Stimulated activated CD8-positive, alpha-beta memory T cell treated with anti-CD3 and anti-CD28 coated beads, Interleukin-7, amount 100 ng/mL, for 24 hours (primary cell): Measurements from ENCODE around the gene ZNF488.

Experiments used
- DNase-seq: peaks from one replicate; pipeline ENCODE4 v3.0.0-alpha.2; 2020; ENCODE audit warnings: low read depth

Gene ZNF488

GRCh38 chr10:47329855-47330254 is 54.2 kb downstream of the ZNF488 start:
- no peak for DNase-seq

- no peak for DNase-seq
Measured at GRCh38 chr10:47326927-47327330, 57.2 kb downstream of the ZNF488 start.

DNA sequence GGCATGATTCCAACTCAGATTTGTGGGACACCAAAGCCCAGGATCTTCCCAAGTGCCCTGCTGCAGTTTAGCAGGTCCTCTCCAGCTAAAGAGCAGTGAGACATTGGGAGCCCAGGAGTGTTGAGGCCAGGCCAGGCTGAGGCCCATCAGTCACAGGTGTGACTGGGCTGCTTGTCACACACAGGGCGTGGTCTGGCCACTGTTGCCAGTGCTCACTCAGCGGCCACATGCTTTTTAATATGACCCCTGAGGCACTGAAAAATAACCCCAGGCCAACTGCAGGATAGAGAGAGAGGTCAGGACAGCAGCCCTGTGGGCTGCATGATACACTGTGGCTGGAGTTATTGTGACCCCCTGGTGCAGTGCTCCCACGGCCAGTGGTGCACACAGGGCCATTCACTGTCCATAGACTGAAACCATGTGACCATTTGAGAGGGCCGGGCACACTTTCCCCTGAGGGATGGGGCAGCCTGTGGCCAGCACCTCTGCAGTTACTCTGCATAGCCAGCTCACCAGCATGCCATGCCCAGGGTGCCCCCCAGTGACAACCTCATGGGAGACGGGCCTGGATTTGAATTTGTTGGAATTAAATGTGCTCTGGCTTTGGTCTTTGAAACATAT is 57.7 kb downstream of the ZNF488 start:
- no peak for DNase-seq

- DNase-seq = no peak
Measured at GRCh38 chr10:47325303-47326291, 58.5 kb downstream of the ZNF488 start.

DNA sequence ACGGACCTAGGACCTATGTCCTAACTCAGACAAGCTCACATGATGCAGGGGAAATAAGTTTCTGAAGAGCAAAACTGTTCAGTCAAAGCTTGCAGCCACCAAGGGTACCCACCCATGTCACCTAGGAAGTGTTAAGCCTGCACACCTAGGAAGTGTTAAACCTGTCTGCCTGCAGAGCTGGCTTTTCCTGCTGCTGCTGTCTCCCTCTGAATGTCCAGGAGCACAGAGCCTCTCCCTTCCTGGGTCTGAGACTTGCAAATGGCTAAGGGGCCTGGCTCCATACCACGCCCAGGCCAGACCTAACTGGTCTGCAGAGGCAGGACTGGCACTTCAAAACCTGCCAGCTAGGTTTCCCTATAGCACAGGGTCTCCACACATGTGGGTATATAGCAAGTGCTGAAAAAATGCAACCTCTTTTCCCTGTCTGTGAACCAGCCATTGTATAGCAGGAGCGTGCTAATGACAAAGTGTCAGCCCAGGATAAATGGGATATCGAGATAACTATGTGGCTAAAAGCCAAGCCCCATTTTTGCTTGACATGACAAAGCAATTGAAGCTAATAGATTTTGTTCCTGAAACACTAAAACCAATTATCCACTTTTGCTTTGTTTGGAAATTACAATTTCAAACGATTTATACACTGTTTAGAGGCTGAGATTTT is 60.3 kb downstream of the ZNF488 start:
- DNase-seq = no peak

DNA sequence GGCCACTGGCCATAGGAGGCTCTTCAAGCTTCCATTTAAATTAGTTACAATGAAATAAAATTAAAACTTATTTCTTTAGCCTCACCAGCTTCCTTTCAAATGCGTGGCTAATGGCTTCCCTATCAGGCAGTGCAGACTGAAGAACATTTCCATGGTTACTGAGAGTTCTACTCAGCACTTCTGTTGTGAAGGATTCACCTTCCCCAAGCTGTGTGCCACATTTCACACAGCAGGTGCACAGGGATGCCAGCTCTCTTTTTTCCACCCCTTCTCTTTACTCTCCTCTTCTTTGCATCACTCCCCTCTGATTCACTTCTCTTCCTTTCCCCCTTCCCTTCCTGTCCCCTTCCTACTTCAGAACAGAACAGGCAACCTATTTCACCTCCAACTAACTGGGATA is 61.0 kb downstream of the ZNF488 start:
- no peak for DNase-seq

DNA sequence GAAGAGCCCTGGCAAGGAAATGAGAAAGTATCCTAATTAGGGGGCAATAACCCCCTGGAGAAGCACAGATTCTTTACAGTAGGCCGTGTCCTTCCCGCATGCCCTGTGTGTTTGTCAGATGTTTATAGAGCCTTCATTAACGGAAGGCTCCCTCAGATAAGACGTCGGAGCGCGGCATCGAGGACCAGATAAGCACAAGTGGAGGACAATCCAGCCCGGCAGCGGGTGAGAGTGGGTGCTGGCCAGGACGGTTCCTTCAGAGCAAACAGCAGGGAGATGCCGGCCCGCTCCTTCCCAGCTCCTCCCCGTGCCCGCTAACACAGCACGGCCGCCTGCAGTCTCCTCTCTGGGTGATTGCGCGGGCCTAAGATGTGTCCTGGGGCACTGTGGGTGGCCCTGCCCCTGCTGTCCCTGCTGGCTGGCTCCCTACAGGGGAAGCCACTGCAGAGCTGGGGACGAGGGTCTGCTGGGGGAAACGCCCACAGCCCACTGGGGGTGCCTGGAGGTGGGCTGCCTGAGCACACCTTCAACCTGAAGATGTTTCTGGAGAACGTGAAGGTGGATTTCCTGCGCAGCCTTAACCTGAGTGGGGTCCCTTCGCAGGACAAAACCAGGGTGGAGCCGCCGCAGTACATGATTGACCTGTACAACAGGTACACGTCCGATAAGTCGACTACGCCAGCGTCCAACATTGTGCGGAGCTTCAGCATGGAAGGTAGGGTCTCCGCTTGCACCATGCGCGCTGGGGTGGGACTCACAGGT is 61.6 kb downstream of the ZNF488 start, which contains the start of gene GDF2:
TSS of gene GDF2 (plus strand) at position 155 of the 762 bp plus-strand sequence. CDS start at position 370, 215 bp downstream.
- DNase-seq = no peak

DNA sequence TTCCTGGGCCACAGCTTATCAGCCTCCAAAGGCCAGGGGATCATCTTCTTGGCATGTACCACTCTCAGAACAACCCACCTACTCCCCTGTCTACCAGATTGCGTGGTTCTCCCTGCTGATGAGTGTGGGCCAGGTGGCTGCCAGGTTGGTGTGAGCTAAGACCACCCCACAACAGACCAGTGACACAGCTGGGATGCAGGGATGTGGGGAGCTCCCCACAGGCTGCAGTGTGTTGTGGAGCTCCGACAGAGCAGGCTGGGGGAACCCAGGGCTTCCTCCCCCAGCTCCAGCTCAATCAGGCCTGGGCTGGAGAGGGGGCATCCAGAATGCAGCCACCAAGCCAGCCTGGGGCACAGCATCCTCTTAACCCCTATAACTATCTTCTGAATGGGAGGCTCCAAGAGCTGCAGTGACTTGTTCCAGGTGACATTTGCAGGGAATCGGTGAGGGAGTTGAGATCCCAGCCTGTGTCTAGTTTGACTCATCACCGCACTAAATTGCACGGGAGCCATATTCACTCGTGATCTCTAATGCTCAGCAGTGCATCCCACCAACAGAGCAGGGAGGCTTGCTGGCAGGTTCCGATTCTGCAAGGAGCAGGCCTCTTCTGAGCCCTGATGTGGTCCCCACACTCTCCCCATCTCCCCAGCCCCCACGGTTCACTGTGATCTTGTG is 62.4 kb downstream of the ZNF488 start:
- no peak for DNase-seq

DNA sequence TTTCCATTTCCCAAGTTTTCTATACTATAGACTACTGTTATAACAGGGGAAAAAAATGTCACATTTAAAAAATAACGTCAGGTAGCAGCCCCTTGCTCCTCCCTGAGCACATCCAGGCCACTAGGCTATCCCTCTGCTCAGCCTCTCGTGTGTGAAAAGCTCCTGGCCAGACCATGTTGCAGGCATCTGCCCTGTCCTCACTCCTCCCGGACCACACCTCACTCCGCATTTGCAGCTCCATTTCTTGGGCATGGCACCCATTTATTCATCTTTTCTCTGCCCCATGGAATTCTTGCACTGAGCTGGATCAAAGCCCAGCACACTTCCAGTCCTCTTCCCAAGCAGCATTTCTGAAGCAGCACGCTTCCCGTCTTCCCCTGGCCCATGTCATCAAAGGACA is 63.3 kb downstream of the ZNF488 start:
- no peak for DNase-seq

GRCh38 chr10:47319784-47320183 is 64.3 kb downstream of the ZNF488 start:
- no peak for DNase-seq

DNA sequence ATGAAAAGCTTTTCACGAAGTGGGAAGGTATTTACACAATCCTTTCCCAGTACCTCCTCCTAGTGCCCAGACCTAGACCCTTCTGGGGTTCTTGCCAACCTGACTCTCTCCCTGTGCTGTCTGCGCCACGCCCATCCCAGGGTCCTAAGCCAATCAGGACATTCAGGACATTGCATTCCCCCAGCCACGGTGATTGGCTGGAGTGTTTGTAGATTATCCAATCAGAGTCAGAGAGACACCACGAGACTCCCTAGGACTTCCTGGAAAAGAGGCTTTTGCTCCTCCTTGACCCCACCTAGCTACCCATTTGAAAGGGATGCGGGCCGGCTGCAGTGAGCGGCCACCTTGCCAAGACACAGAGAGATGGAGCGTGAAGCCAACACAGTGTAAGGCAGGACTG is 65.4 kb downstream of the ZNF488 start:
- no peak for DNase-seq

GRCh38 chr10:47317251-47317650 is 66.8 kb downstream of the ZNF488 start:
- no peak for DNase-seq

DNA sequence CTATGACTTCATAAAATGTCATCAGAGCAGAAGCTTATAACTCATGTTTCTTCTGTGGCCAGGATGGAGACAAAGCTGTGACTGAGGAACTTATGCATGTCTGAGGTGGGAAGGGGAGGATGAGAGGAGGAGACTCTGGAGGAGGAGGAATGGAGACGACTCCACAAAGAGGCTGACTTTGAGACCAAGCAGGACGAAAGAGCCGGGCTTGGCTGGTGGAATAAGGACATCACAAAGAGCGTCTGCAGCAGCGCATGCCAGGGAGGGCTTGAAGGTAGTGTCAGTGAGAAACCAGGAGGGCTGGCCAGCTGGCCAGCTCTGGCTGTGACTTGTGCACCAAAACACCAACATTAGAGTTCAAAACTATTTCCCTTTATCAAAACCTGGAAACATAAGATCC is 68.0 kb downstream of the ZNF488 start:
- no peak for DNase-seq
